Keratinocyte (primary cell): Measurements from ENCODE around the gene USH2A. TPM values are rescaled to one million over a fixed set of nuclear protein-coding genes. Genes with fewer than 3 reads are reported as not detected.

ENCODE experiments used
- DNase-seq: peaks from one replicate; pipeline ENCODE4 v3.0.0-alpha.2; 2011; ENCODE audit warnings: low read depth, missing footprints, low spot score
- FAIRE-seq: peaks from 2 replicates; lab custom pipeline; 2011; peaks lifted over from hg19 to GRCh38; lab: Jason Lieb, UNC
- H2AFZ ChIP-seq: 2 replicates; pipeline ENCODE4 v1.6.0; 2012; ENCODE audit warnings: low read length, control low read depth, inconsistent platforms; ENCODE audit not compliant: control insufficient read depth
- H3K27ac ChIP-seq: 2 replicates; pipeline ENCODE4 v1.5.1; 2011; ENCODE audit warnings: low read length; ENCODE audit not compliant: control insufficient read depth, insufficient read depth
- H3K27me3 ChIP-seq: 3 replicates; pipeline ENCODE4 v1.6.0; 2011; ENCODE audit warnings: low read length; ENCODE audit not compliant: control insufficient read depth, insufficient read depth; ENCODE audit errors: extremely low read depth
- H3K36me3 ChIP-seq, 2 experiments: 2 replicates in 1 of 2; 3 replicates in 1 of 2; pipeline ENCODE4 v1.5.1; 2011; ENCODE audit warnings: low read length in 2 of 2, mild to moderate bottlenecking in 1 of 2; ENCODE audit not compliant: control insufficient read depth in 2 of 2, insufficient read depth in 2 of 2; ENCODE audit errors: extremely low read depth in 1 of 2
- H3K4me1 ChIP-seq: 3 replicates; pipeline ENCODE4 v1.5.1; 2011; ENCODE audit warnings: low read length; ENCODE audit not compliant: control insufficient read depth, insufficient read depth; ENCODE audit errors: extremely low read depth
- H3K4me2 ChIP-seq: 3 replicates; pipeline ENCODE4 v1.6.0; 2011; ENCODE audit warnings: low read depth, low read length; ENCODE audit not compliant: control insufficient read depth, insufficient read depth; ENCODE audit errors: extremely low read depth
- H3K4me3 ChIP-seq, 3 experiments: fragments of 200-600 bp in 1 of 3; sonication (generic) in 1 of 3; 2 replicates in 2 of 3; 3 replicates in 1 of 3; pipeline ENCODE4 v1.5.1; 2011 to 2016; ENCODE audit warnings: low read length in 3 of 3, mild to moderate bottlenecking in 3 of 3, control low read depth in 2 of 3, inconsistent platforms in 1 of 3, low read depth in 1 of 3, mixed read lengths in 1 of 3, mixed run types in 1 of 3, moderate library complexity in 1 of 3; ENCODE audit not compliant: control insufficient read depth in 2 of 3, insufficient read depth in 2 of 3; ENCODE audit errors: extremely low read depth in 1 of 3
- H3K79me2 ChIP-seq: 2 replicates; pipeline ENCODE4 v1.6.0; 2012; ENCODE audit warnings: low read length; ENCODE audit not compliant: control insufficient read depth, insufficient read depth
- H3K9ac ChIP-seq: 3 replicates; pipeline ENCODE4 v1.6.0; 2011; ENCODE audit warnings: low read length; ENCODE audit not compliant: control insufficient read depth, insufficient read depth; ENCODE audit errors: extremely low read depth
- H3K9me1 ChIP-seq: 3 replicates; pipeline ENCODE4 v1.6.0; 2011; ENCODE audit warnings: low read length; ENCODE audit not compliant: control insufficient read depth, insufficient read depth; ENCODE audit errors: extremely low read depth
- H3K9me3 ChIP-seq: 2 replicates; pipeline ENCODE4 v1.5.1; 2012; ENCODE audit warnings: low read depth, low read length; ENCODE audit not compliant: control insufficient read depth
- H4K20me1 ChIP-seq: 3 replicates; pipeline ENCODE4 v1.6.0; 2011; ENCODE audit warnings: low read length; ENCODE audit not compliant: control insufficient read depth, insufficient read depth; ENCODE audit errors: extremely low read depth
- CTCF ChIP-seq, 3 experiments: IDR thresholded peaks in 1 of 3; conservative IDR thresholded peaks in 1 of 3; optimal IDR thresholded peaks in 1 of 3; 2 replicates in 2 of 3; 3 replicates in 1 of 3; pipeline versions ENCODE3 to v1.5.1; 2011; ENCODE audit warnings: low read length in 3 of 3, mild to moderate bottlenecking in 3 of 3, moderate library complexity in 2 of 3, control low read depth in 1 of 3, inconsistent platforms in 1 of 3; ENCODE audit not compliant: insufficient read depth in 2 of 3; ENCODE audit errors: extremely low read depth in 1 of 3
- EZH2 ChIP-seq: IDR thresholded peaks from one replicate; pipeline ENCODE4 v1.6.1; 2012; ENCODE audit warnings: inconsistent platforms, mild to moderate bottlenecking, low read length, moderate library complexity
- dilution Hi-C: fragments of 300-500 bp; cut with MboI; formaldehyde crosslinking; loops from one replicate; pipeline ENCODE4 v1.7.0; 2020; ENCODE audit warnings: low sequenced_read_pairs; ENCODE audit not compliant: extremely low pct_ligation_motif_present
- polyA plus RNA-seq, 5 experiments: library from polyadenylated mRNA; depleted of rRNA in 3 of 5; stranded (reverse) in 3 of 5; stranded (forward) in 1 of 5; unstranded in 1 of 5; fragments of >200 nt; gene quantifications; 1 replicate in 1 of 5; 2 replicates in 3 of 5; 3 replicates in 1 of 5; pipeline versions ENCODE4 v1.2.1 to v1.2.3, GENCODE V29; 2011 to 2012; ENCODE audit warnings: missing spikeins in 2 of 5, low read depth in 1 of 5, low replicate concordance in 1 of 5

Gene USH2A
- polyA plus RNA-seq, 1 donor (not counting 4 experiments of a cell fraction or from before 2014, with no cell fraction given) = not detected

DNA sequence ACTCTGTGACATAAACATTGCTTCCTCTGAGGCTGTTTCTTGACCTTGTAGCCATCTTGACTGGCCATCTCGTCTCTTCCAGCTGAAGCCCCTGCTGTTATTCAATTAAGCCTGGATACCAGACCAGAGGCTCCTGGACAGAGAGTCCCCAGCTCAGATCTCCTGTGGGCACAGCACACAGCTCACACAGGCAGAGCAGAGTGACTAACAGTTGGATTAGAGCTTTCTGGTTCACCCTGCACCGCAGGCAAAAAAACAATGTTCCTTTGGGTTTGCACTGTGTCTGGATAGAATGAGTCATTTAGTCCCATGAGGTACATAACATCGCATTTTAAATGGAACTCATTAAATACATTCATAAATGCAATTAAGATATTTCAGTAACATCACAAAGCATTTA, 33.4 kb upstream of the USH2A start:
- DNase-seq (no peak), FAIRE-seq (no peak)
- H3K4me3 ChIP-seq = no peak overlapping the region
- no peaks in the 10 kb centered on the region for H3K27me3 ChIP-seq
- H3K9me1 ChIP-seq = no peaks in the 10 kb centered on the region
- TF ChIP-seq EZH2 = no peak
- no peak for TF ChIP-seq CTCF (optimal IDR thresholded peaks at IDR 0.05 in 1 of 3, IDR thresholded peaks at IDR 0.05 in 1 of 3, conservative IDR thresholded peaks at IDR 0.05 in 1 of 3; ENCODE audit: extremely low read depth in 1 of 3, insufficient read depth in 2 of 3, low read length in 3 of 3)
- no peak overlapping the region for H3K4me2 ChIP-seq
- dilution Hi-C loops = no loop called here
- H3K9me3 ChIP-seq = no peaks in the 10 kb centered on the region
- no peaks in the 10 kb centered on the region for H3K79me2 ChIP-seq
- H2AFZ ChIP-seq = no peak overlapping the region
- H4K20me1 ChIP-seq = no peaks in the 10 kb centered on the region
- peaks cover 5% of the 10 kb centered on the region for H3K4me1 ChIP-seq
- no peak overlapping the region for H3K9ac ChIP-seq
- no peak overlapping the region for H3K27ac ChIP-seq
- H3K36me3 ChIP-seq = no peaks in the 10 kb centered on the region

- dilution Hi-C loops = no loop called here
- H3K4me2 ChIP-seq = no peak overlapping the region
- no peak for FAIRE-seq
These were observed 30.5 kb upstream of the USH2A start for GRCh38 chr1:216453777-216454176.

More at GRCh38 chr1:216453777-216454176, 30.5 kb upstream of the USH2A start:
- Histone ChIP-seq H3K36me3 (no peaks in the 10 kb centered on the region), H3K4me1 (peaks cover 5% of the 10 kb centered on the region), H2AFZ (no peak overlapping the region), H4K20me1 (no peaks in the 10 kb centered on the region), H3K9me3 (no peaks in the 10 kb centered on the region), H3K27ac (no peak overlapping the region), H3K9ac (no peak overlapping the region), H3K4me3 (no peak overlapping the region), H3K9me1 (no peaks in the 10 kb centered on the region), H3K27me3 (no peaks in the 10 kb centered on the region), H3K79me2 (no peaks in the 10 kb centered on the region)
- DNase-seq = no peak
- TF ChIP-seq CTCF (optimal IDR thresholded peaks at IDR 0.05 in 1 of 3, IDR thresholded peaks at IDR 0.05 in 1 of 3, conservative IDR thresholded peaks at IDR 0.05 in 1 of 3; ENCODE audit: extremely low read depth in 1 of 3, insufficient read depth in 2 of 3, low read length in 3 of 3) = no peak
- TF ChIP-seq EZH2 = no peak
